Vagina (tissue), 2 donors: ENCODE measurements around the gene VIM. TPM values are rescaled to one million over a fixed set of nuclear protein-coding genes. Genes with fewer than 3 reads are reported as not detected.

ENCODE experiments used
- DNase-seq, 2 donors: peaks; one replicate each; pipeline ENCODE4 v3.0.0-alpha.2; 2017; ENCODE audit errors: extremely low spot score in 2 of 2
- H3K27ac ChIP-seq: fragments of 200-600 bp; sonication (generic); one replicate; pipeline ENCODE4 v1.5.1; 2019
- H3K27me3 ChIP-seq: fragments of 200-600 bp; sonication (generic); one replicate; pipeline ENCODE4 v1.5.1; 2019
- H3K36me3 ChIP-seq, 2 donors: fragments of 200-600 bp; sonication (generic); one replicate each; pipeline ENCODE4 v1.5.1; 2017 to 2019
- H3K4me1 ChIP-seq: fragments of 200-600 bp; sonication (generic); one replicate; pipeline ENCODE4 v1.5.1; 2019
- H3K4me3 ChIP-seq, 2 donors: fragments of 200-600 bp; sonication (generic); 1 replicate in 1 of 2; 2 replicates in 1 of 2; pipeline ENCODE4 v1.5.1; 2016 to 2019
- H3K9me3 ChIP-seq: fragments of 200-600 bp; sonication (generic); one replicate; pipeline ENCODE4 v1.5.1; 2019
- POLR2A ChIP-seq, 2 donors: fragments of 450-650 bp; IDR thresholded peaks; one replicate each; pipeline ENCODE4 v1.6.1; 2017; ENCODE audit warnings: antibody characterized with exemption in 2 of 2, mild to moderate bottlenecking in 2 of 2, moderate library complexity in 2 of 2
- POLR2AphosphoS5 ChIP-seq, 2 donors: sonication (generic); formaldehyde crosslinking; IDR thresholded peaks; one replicate each; pipeline ENCODE4 v1.9.0; 2017; ENCODE audit warnings: antibody characterized with exemption in 2 of 2, mild to moderate bottlenecking in 2 of 2, low read depth in 1 of 2; ENCODE audit not compliant: insufficient read depth in 1 of 2
- intact Hi-C: fragments of 100-400 bp; cut with DNase I; formaldehyde crosslinking; loops from one replicate; pipeline ENCODE4 v1.15.1; 2023
- total RNA-seq: library from RNA; depleted of rRNA; stranded (reverse); fragments of >200 nt; gene quantifications from one replicate; pipeline ENCODE4 v1.2.3, GENCODE V29; 2016
- TF ChIP-seq, protein P1 (sequence below), 3 experiments: fragments of 450-650 bp in 2 of 3; fragments of 200-600 bp in 1 of 3; sonication (generic) in 1 of 3; IDR thresholded peaks; one replicate each; pipeline ENCODE4 v1.5.1; 2017 to 2019; ENCODE audit warnings: antibody characterized with exemption in 3 of 3, mild to moderate bottlenecking in 2 of 3, moderate library complexity in 2 of 3

Gene VIM
- total RNA-seq, 1 donor from 2014 or later, result 2,692 TPM

DNA sequence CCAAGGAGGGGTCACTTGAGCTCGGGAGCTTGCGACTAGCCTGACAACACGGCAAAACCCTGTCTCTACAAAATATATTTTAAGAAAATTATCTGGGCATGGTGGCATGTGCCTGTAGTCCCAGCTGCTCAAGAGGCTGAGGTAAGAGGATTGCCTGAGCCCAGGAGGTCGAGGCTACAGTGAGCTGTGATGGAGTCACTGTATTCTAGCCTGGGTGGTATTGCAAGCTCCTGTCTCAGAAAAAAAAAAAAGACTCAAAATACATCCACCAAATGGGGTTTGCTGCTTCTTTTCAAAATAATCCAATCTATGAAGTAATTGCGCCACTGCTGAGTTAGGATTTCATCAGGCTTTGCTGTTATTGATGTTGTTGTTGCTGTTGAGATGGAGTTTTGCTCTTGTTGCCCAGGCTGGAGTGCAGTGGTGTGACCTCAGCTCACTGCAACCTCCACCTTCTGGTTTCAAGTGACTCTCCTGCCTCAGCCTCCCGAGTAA is 11.1 kb upstream of the VIM start:
- no peak for DNase-seq
- intact Hi-C loops, result no loop called here
- Histone ChIP-seq H3K4me3 (no peak overlapping the region), H3K4me1 (peaks cover 29% of the 10 kb centered on the region), H3K9me3 (no peaks in the 10 kb centered on the region), H3K27ac (peak overlapping the region; percentile 80), H3K36me3 (no peaks in the 10 kb centered on the region), H3K27me3 (no peaks in the 10 kb centered on the region)
- TF ChIP-seq POLR2AphosphoS5 (IDR thresholded peaks at IDR 0.05; ENCODE audit: insufficient read depth in 1 of 2, low read depth in 1 of 2) (peak in 1 of 2 donors; percentile 45), POLR2A (IDR thresholded peaks at IDR 0.05) (no peak)

DNA sequence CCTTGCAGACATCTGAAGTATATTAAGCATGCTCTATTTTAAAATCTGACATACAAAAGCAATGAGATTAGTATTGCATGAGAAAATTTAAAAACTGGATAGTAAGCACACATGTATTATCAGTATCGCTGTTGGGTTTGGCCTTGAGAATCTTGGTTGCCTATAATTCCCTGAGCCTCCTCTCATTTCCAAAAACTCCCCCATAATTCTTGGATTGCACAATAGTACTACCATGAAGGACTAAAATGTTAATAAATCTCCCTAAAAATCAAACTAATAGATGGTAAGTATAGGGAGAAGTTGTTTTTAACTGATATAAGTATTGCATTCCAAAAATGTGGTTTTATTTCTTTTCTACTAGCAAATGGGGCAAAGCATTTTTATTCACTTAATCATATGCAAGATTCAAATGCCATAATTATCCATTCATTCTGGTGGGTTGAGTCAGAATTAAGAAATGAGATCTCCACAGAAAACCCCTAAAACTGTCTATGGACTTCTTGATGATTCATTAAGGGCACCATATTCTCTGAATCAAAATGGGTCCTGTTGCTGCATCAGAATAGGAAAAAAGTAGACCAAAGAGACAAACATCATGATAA is 10.3 kb upstream of the VIM start:
- Histone ChIP-seq H3K9me3 (no peaks in the 10 kb centered on the region), H3K36me3 (no peaks in the 10 kb centered on the region), H3K27me3 (no peaks in the 10 kb centered on the region), H3K27ac (no peak overlapping the region), H3K4me1 (peaks cover 29% of the 10 kb centered on the region), H3K4me3 (no peak overlapping the region)
- intact Hi-C loops, result no loop called here
- no peak for TF ChIP-seq POLR2AphosphoS5 (IDR thresholded peaks at IDR 0.05; ENCODE audit: insufficient read depth in 1 of 2, low read depth in 1 of 2)
- TF ChIP-seq, protein P1, sequence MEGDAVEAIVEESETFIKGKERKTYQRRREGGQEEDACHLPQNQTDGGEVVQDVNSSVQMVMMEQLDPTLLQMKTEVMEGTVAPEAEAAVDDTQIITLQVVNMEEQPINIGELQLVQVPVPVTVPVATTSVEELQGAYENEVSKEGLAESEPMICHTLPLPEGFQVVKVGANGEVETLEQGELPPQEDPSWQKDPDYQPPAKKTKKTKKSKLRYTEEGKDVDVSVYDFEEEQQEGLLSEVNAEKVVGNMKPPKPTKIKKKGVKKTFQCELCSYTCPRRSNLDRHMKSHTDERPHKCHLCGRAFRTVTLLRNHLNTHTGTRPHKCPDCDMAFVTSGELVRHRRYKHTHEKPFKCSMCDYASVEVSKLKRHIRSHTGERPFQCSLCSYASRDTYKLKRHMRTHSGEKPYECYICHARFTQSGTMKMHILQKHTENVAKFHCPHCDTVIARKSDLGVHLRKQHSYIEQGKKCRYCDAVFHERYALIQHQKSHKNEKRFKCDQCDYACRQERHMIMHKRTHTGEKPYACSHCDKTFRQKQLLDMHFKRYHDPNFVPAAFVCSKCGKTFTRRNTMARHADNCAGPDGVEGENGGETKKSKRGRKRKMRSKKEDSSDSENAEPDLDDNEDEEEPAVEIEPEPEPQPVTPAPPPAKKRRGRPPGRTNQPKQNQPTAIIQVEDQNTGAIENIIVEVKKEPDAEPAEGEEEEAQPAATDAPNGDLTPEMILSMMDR (IDR thresholded peaks at IDR 0.05), result no peak
- DNase-seq, result no peak

DNA sequence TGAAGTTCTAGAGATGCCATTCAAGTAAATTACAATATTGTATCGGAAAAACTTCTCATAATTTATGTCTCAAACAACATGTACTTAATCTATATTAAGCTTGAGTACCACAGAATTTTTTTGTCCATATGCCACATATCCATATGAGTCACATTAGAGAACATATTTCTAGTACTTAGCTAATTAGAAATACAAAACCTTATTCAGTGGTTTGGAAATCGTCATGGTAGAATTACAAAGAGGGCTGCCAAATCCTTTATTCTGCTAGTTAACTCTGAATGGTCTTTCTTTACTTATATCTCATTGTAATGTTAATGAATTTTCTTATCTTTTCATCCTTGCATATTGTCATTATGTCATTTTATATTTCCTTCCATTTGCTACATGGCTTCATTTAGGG is 9.0 kb upstream of the VIM start:
- no peak for DNase-seq
- no peak for TF ChIP-seq POLR2AphosphoS5 (IDR thresholded peaks at IDR 0.05; ENCODE audit: insufficient read depth in 1 of 2, low read depth in 1 of 2)
- no peak for TF ChIP-seq POLR2A (IDR thresholded peaks at IDR 0.05)
- TF ChIP-seq, protein P1 (IDR thresholded peaks at IDR 0.05), result no peak
- Histone ChIP-seq H3K27ac (no peak overlapping the region), H3K27me3 (no peaks in the 10 kb centered on the region), H3K36me3 (no peaks in the 10 kb centered on the region), H3K9me3 (no peaks in the 10 kb centered on the region), H3K4me3 (no peak overlapping the region), H3K4me1 (peaks cover 29% of the 10 kb centered on the region)
- intact Hi-C loops, result no loop called here

DNA sequence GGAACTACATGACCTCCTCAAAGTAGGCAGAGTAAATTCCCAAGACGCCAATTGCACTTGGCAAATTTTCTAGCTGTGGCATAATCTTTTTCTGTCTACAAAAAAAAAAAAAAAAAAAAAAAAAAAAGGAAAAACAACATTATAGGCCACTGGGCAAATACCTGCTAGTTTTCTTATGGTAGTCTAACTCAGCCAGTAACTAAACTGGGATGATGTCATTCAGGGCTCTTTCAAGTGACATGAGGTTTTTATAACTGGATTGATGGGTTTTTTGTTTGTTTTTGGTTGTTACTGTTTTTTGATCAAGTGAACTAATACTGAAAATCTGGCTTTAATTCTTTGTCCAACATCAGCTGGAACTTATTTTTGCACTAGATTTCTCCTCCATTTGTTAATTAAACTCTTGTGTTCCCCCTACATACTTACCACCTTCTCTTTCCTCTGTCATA is 7.4 kb upstream of the VIM start:
- no peaks in the 10 kb centered on the region for H3K36me3 ChIP-seq
- H3K9me3 ChIP-seq, result no peaks in the 10 kb centered on the region
- peaks cover 17% of the 10 kb centered on the region for H3K4me1 ChIP-seq
- TF ChIP-seq POLR2A (IDR thresholded peaks at IDR 0.05) (no peak), POLR2AphosphoS5 (IDR thresholded peaks at IDR 0.05; ENCODE audit: insufficient read depth in 1 of 2, low read depth in 1 of 2) (no peak)
- TF ChIP-seq, protein P1 (IDR thresholded peaks at IDR 0.05), result no peak
- no peak overlapping the region for H3K27ac ChIP-seq
- intact Hi-C loops, result no loop called here
- H3K4me3 ChIP-seq, result no peak overlapping the region
- DNase-seq, result no peak
- no peaks in the 10 kb centered on the region for H3K27me3 ChIP-seq

DNA sequence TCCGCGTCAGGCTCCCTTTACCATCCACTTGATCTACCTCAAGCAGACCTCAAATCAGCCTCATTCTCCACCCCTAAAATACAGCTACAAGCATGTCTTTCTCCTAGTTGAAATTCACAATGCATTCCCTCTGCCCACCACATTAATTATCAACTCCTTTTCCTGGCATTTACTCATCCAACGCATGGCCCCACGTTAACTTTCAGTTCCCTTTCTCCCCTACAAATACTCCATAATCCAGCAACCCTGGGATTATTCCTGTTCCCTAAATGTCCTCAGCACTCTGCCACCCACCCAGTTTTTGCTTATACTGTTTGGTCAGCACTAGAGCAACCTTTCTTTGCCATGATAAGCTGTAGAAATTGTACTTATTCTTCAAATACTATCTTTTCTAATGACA is 5.7 kb upstream of the VIM start:
- Histone ChIP-seq H3K4me3 (no peak overlapping the region), H3K36me3 (no peaks in the 10 kb centered on the region), H3K9me3 (no peaks in the 10 kb centered on the region), H3K4me1 (peaks cover 19% of the 10 kb centered on the region), H3K27ac (no peak overlapping the region), H3K27me3 (no peaks in the 10 kb centered on the region)
- intact Hi-C loops, result no loop called here
- DNase-seq, result no peak
- TF ChIP-seq, protein P1 (IDR thresholded peaks at IDR 0.05), result no peak
- TF ChIP-seq POLR2AphosphoS5 (IDR thresholded peaks at IDR 0.05; ENCODE audit: insufficient read depth in 1 of 2, low read depth in 1 of 2) (no peak), POLR2A (IDR thresholded peaks at IDR 0.05) (no peak)
